A673 (cell line): ENCODE data around the gene TAX1BP3. TPM values are rescaled to one million over a fixed set of nuclear protein-coding genes. Genes with fewer than 3 reads are reported as not detected.

Source experiments
- BruUV-seq: library from RNA; stranded (reverse); fragments of 400-500 nt; replicated peaks from 2 replicates; lab custom pipeline; 2021; lab: Mats Ljungman, UMichigan
- CTCF ChIA-PET: fragments of 300-600 bp; sonication (Branson Sonifier 250); formaldehyde crosslinking; loops from one replicate; lab custom pipeline; 2022; ENCODE audit warnings: antibody characterized with exemption; lab: Charles Lee
- POLR2A ChIA-PET: fragments of 300-600 bp; sonication (Branson Sonifier 250); formaldehyde crosslinking; loops from one replicate; lab custom pipeline; 2022; ENCODE audit warnings: antibody characterized with exemption; ENCODE audit not compliant: low non-redundant PET; lab: Charles Lee
- DNase-seq: peaks from one replicate; pipeline ENCODE4 v3.0.0-alpha.2; 2015; ENCODE audit warnings: low spot score
- H3K27ac ChIP-seq: fragments of 200-600 bp; sonication (generic); 2 replicates; pipeline ENCODE4 v1.5.1; 2016; ENCODE audit warnings: mixed run types, low read depth, mild to moderate bottlenecking, mixed read lengths, antibody characterized with exemption, low read length; ENCODE audit not compliant: poor library complexity, severe bottlenecking
- H3K27me3 ChIP-seq: fragments of 200-600 bp; sonication (generic); replicated peaks from 2 replicates; pipeline ENCODE4 v1.6.1; 2017; ENCODE audit warnings: mixed run types, low read depth, mild to moderate bottlenecking, mixed read lengths, antibody characterized with exemption, low read length; ENCODE audit not compliant: insufficient read depth, poor library complexity
- H3K36me3 ChIP-seq: fragments of 200-600 bp; sonication (generic); 2 replicates; pipeline ENCODE4 v1.6.1; 2016; ENCODE audit warnings: mixed run types, mild to moderate bottlenecking, mixed read lengths, antibody characterized with exemption, low read length; ENCODE audit not compliant: insufficient read depth, poor library complexity, severe bottlenecking
- H3K4me1 ChIP-seq: fragments of 200-600 bp; sonication (generic); 2 replicates; pipeline ENCODE4 v1.6.1; 2017; ENCODE audit warnings: mixed run types, mild to moderate bottlenecking, mixed read lengths, antibody characterized with exemption, low read length; ENCODE audit not compliant: insufficient read depth, poor library complexity, severe bottlenecking
- H3K4me3 ChIP-seq: fragments of 200-600 bp; sonication (generic); 2 replicates; pipeline ENCODE4 v1.5.1; 2016; ENCODE audit warnings: low read depth, mixed run types, mild to moderate bottlenecking, mixed read lengths, low read length; ENCODE audit not compliant: poor library complexity, severe bottlenecking
- H3K9me3 ChIP-seq: fragments of 200-600 bp; sonication (generic); 2 replicates; pipeline ENCODE4 v1.6.1; 2016; ENCODE audit warnings: mixed run types, low read depth, mild to moderate bottlenecking, mixed read lengths, antibody characterized with exemption, low read length; ENCODE audit not compliant: poor library complexity, severe bottlenecking
- CTCF ChIP-seq: fragments of 300-800, 200-600 bp; sonication (generic); conservative IDR thresholded peaks from 2 replicates; pipeline ENCODE4 v1.5.1; 2017; ENCODE audit warnings: low read depth, mild to moderate bottlenecking, antibody characterized with exemption, low read length, moderate library complexity, mixed read lengths
- EZH2 ChIP-seq: fragments of 200-600 bp; sonication (generic); IDR thresholded peaks from 2 replicates; pipeline ENCODE4 v1.6.1; 2017; ENCODE audit warnings: borderline replicate concordance, low read depth, mild to moderate bottlenecking, mixed read lengths, antibody characterized with exemption, low read length; ENCODE audit not compliant: poor library complexity, severe bottlenecking
- intact Hi-C: fragments of 100-400 bp; cut with micrococcal nuclease; formaldehyde crosslinking; loops from one replicate; pipeline ENCODE4 v1.10.0; 2022; ENCODE audit not compliant: unreplicated experiment
- total RNA-seq: library from RNA; stranded (reverse); gene quantifications from 2 replicates; pipeline ENCODE4 v1.2.3, GENCODE V29; 2021

TAX1BP3 gene
- total RNA-seq, 1 experiment from 2014 or later = 92.5 TPM

- peaks cover 7% of the 10 kb centered on the region for H3K4me1 ChIP-seq
- ChIA-PET POLR2A (interaction anchor here (0.6 kb wide), 1 partner anchor 40 kb away, joined by 9 read pairs; no protein-coding TSS in a partner anchor), CTCF (no interaction called here)
- peaks cover 18% of the 10 kb centered on the region for H3K27me3 ChIP-seq
- no peaks in the 10 kb centered on the region for H3K9me3 ChIP-seq
- H3K27ac ChIP-seq = no peak overlapping the region
- intact Hi-C loops = no loop called here
- DNase-seq = no peak
- no peaks in the 10 kb centered on the region for H3K36me3 ChIP-seq
- no TSS peak for BruUV-seq
- TF ChIP-seq EZH2 = no peak
- TF ChIP-seq CTCF = no peak
- H3K4me3 ChIP-seq = no peak overlapping the region
Measured at GRCh38 chr17:3699951-3700350, 31.6 kb upstream of the TAX1BP3 start.

GRCh38 chr17:3698139-3698538, 29.8 kb upstream of the TAX1BP3 start:
- H3K27ac ChIP-seq = no peak overlapping the region
- DNase-seq = no peak
- no peak for TF ChIP-seq EZH2
- no peak for TF ChIP-seq CTCF
- ChIA-PET POLR2A (no interaction called here), CTCF (no interaction called here)
- no peak overlapping the region for H3K4me3 ChIP-seq
- no peaks in the 10 kb centered on the region for H3K9me3 ChIP-seq
- intact Hi-C loops = no loop called here
- no peaks in the 10 kb centered on the region for H3K36me3 ChIP-seq
- peaks cover 24% of the 10 kb centered on the region for H3K27me3 ChIP-seq
- BruUV-seq = no TSS peak
- H3K4me1 ChIP-seq = peaks cover 7% of the 10 kb centered on the region

- Histone ChIP-seq H3K4me3 (no peak overlapping the region), H3K4me1 (peaks cover 7% of the 10 kb centered on the region), H3K36me3 (no peaks in the 10 kb centered on the region), H3K27ac (no peak overlapping the region), H3K27me3 (peaks cover 24% of the 10 kb centered on the region), H3K9me3 (no peaks in the 10 kb centered on the region)
- no peak for TF ChIP-seq CTCF
- no peak for TF ChIP-seq EZH2
- intact Hi-C loops = no loop called here
- no TSS peak for BruUV-seq
- ChIA-PET POLR2A (no interaction called here), CTCF (no interaction called here)
- DNase-seq = no peak
Measured at GRCh38 chr17:3697103-3697476, 28.7 kb upstream of the TAX1BP3 start.
